GM12864 (cell line): Measurements from ENCODE around the gene BTBD3.

ENCODE experiments used
- DNase-seq: peaks from one replicate; pipeline ENCODE4 v3.0.0-alpha.2; 2011; ENCODE audit warnings: low read depth
- H3K4me3 ChIP-seq: 2 replicates; pipeline ENCODE4 v1.5.1; 2011; ENCODE audit warnings: mild to moderate bottlenecking, low read depth, low read length, control low read depth
- CTCF ChIP-seq: IDR thresholded peaks from 2 replicates; pipeline ENCODE4 v1.5.1; 2011; ENCODE audit warnings: low read depth, mild to moderate bottlenecking, moderate library complexity, low read length, control low read depth, inconsistent platforms; ENCODE audit errors: missing control alignments

BTBD3 gene

GRCh38 chr20:11901127-11901526 is 16.6 kb upstream of the BTBD3 start:
- TF ChIP-seq CTCF, result no peak
- no peak for DNase-seq
- H3K4me3 ChIP-seq, result no peak overlapping the region

- no peak for TF ChIP-seq CTCF
- no peak overlapping the region for H3K4me3 ChIP-seq
- no peak for DNase-seq
Measured at GRCh38 chr20:11902285-11902697, 15.4 kb upstream of the BTBD3 start.

- TF ChIP-seq CTCF, result no peak
- no peak for DNase-seq
- H3K4me3 ChIP-seq, result no peak overlapping the region
Measured at GRCh38 chr20:11905460-11906179, 12.1 kb upstream of the BTBD3 start.

GRCh38 chr20:11906626-11907480 is 10.8 kb upstream of the BTBD3 start:
- no peak for TF ChIP-seq CTCF
- DNase-seq, result no peak
- H3K4me3 ChIP-seq, result no peak overlapping the region

GRCh38 chr20:11907621-11908020 is 10.1 kb upstream of the BTBD3 start:
- no peak for DNase-seq

GRCh38 chr20:11912013-11912658 is 5.6 kb upstream of the BTBD3 start:
- no peak for DNase-seq
- TF ChIP-seq CTCF, result no peak

More at GRCh38 chr20:11907621-11908020, 10.1 kb upstream of the BTBD3 start:
- TF ChIP-seq CTCF, result no peak
- H3K4me3 ChIP-seq, result no peak overlapping the region

More at GRCh38 chr20:11912013-11912658, 5.6 kb upstream of the BTBD3 start:
- H3K4me3 ChIP-seq, result no peak overlapping the region
